Stimulated activated CD8-positive, alpha-beta memory T cell treated with anti-CD3 and anti-CD28 coated beads, Interleukin-12 subunit alpha, Interleukin-12 subunit beta, amount 100 ng/mL, for 24 hours (primary cell): ENCODE data around the gene BCKDK.

Source experiments
- DNase-seq: peaks from one replicate; pipeline ENCODE4 v3.0.0-alpha.2; 2020; ENCODE audit errors: extremely low read depth

BCKDK gene

GRCh38 chr16:31080035-31080629 is 28.1 kb upstream of the BCKDK start:
- no peak for DNase-seq

DNA sequence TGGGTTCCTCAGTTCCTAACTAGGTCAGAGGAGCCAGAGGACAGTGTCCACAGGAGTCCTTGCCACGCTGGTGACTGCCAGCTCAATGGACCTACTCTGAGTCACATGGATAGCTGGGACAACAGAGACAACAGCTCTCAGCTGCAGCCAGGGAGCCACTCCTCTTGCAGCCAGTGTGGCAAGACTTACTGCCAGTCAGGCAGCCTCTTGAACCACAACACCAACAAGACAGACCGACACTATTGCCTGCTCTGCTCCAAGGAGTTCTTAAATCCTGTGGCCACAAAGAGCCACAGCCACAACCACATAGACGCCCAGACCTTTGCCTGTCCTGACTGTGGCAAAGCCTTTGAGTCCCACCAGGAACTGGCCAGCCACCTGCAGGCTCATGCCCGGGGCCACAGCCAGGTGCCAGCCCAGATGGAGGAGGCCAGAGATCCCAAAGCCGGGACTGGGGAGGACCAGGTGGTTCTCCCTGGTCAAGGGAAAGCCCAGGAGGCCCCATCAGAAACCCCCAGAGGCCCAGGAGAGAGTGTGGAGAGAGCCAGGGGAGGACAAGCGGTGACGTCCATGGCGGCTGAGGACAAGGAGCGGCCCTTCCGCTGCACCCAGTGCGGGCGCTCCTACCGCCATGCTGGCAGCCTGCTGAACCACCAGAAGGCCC is 27.3 kb upstream of the BCKDK start:
- DNase-seq, result no peak

DNA sequence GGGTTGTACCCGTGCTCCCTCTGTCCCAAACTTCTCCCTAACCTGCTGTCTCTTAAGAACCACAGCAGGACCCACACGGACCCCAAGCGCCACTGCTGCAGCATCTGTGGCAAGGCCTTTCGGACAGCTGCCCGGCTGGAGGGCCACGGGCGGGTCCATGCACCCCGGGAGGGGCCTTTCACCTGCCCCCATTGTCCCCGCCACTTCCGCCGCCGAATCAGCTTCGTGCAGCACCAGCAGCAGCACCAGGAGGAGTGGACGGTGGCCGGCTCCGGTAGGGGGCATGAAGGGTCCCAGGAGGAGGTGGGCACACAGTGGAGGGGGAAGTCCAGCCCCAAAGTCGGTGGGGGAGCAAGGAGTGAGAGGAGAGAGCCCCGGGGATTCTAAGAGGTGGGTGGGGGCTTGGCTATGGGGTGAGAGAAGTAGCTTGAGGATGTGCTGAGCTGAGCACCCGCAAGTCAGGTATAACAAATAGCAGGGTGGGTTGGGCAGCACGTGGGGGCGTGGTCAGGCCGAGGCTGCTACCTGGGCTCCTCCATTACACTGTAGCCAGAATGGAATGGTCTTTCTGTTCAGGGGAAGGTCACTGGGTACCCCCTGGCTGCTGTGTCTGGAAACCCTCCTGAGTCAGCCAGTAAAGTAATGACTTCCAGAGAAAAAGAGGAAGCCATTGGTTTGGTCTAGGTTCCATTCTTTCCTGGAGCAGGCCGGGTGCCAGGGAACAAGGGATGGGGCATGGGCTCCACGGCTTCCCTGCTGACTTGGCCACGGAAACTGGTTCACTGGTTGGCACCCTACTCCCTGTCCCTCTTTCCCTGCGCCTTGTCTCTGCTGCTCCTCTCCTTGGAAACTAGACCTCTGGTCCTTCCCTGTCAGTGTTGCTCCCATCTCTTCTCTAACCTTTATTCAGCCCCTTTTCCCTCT is 26.5 kb upstream of the BCKDK start:
- no peak for DNase-seq

- no peak for DNase-seq
Measured at GRCh38 chr16:31082368-31083045, 25.7 kb upstream of the BCKDK start.

DNA sequence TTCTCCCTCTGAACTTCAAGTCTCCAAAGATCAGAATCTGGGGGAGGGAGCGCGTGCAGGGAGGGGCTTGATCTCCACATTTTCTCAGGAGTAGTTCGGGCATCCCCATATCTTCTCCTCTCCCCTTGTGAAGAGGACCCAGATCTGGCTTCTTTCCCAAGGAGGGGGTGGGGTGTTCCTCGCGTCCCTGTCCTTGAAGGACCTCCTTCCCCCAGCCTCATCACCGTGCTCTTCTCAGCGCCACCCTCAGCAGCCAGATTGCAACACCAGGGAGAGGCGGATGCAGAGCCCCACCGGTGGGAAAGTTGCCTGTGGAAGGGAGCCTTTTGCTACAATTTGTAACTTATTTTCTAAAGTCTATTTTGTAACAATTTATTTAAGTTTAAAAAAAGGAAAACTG is 25.1 kb upstream of the BCKDK start:
- DNase-seq, result no peak

DNA sequence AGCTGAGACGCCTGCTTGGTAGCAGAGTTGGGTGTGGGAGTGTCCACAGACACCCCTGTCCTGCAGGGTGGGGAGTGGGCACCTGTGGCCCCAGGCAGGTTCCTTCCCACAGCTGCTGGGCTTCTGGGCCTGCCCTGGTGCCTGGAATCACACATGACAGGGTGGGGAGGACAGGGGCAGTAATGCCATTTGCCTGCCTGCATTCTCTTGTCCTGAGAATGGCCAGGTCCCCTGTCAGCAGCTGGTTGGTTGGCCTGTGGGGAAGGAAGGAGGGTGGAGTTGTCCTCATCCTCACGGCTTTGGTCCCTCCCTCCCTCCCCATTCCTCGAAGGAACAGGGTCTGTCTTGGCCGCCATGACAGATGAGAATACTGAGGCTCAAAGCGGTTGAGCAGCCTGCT is 24.6 kb upstream of the BCKDK start:
- DNase-seq, result no peak

GRCh38 chr16:31083981-31084380 is 24.2 kb upstream of the BCKDK start:
- DNase-seq, result no peak

- DNase-seq, result no peak
Measured at GRCh38 chr16:31084584-31085302, 23.4 kb upstream of the BCKDK start.

GRCh38 chr16:31085411-31085810 is 22.8 kb upstream of the BCKDK start:
- DNase-seq, result no peak

- DNase-seq, result no peak
Measured at GRCh38 chr16:31085873-31086628, 22.1 kb upstream of the BCKDK start.

DNA sequence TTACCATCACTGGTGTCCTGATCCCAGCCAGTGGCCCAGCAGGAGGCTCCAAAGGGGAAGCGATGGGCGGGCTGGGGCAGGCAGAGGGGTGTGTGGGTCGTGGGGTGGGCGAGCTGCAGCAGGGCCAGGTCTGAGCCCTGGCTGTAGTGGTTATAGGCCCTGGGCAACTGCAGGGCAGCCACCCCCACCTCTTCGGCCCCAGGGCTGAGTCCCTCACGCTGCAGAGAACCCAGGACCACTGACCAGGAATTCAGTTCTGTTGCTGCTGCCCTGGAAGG is 21.6 kb upstream of the BCKDK start:
- DNase-seq, result no peak

GRCh38 chr16:31087481-31087880 is 20.7 kb upstream of the BCKDK start:
- no peak for DNase-seq

- DNase-seq, result no peak
Measured at GRCh38 chr16:31087971-31088370, 20.2 kb upstream of the BCKDK start.

- no peak for DNase-seq
Measured at GRCh38 chr16:31088459-31089183, 19.6 kb upstream of the BCKDK start, which contains the start of gene PRSS53. TSS of gene PRSS53 (minus strand) at chr16:31088943. CDS start at chr16:31088809, 134 bp downstream.

DNA sequence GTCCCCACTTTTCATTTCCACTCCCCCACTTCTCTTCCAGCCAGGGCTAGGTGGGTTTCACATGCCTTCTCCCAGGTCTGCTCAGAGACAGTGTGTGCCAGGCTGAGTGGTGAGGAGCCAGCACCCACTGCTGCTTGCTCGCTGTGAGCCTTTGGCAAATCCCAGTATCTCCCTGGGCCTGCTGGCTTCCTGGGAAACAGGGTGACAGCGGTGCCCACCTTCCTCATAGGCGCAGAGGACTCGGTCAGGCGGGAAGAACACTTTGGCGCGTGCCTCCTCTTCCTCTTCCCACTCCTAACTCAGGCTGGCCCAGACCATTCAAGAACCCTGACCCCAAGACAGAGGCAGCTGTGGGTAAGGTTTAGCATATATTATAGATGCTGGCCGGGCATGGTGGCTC is 19.0 kb upstream of the BCKDK start:
- no peak for DNase-seq

DNA sequence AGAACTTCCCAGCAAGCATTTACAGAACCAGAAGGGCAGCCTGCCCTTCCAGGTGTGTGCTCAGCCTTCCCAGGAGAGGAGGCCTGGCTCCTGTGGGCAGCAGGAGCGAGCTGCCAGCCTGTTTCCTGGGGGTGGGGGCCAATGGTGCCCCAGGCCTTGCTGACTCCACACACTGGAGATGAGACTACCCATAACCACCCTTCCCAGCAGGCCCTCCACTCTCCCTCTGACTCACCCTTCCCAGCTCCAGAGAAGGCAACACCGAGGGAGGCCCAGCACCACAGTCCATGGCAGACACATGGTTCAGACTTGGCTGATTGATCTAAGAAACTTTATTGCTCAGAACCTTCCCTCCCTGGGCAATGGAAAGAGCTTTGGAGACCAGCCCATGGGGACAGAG is 17.6 kb upstream of the BCKDK start:
- no peak for DNase-seq

- DNase-seq, result no peak
Measured at GRCh38 chr16:31092330-31092729, 15.9 kb upstream of the BCKDK start.

DNA sequence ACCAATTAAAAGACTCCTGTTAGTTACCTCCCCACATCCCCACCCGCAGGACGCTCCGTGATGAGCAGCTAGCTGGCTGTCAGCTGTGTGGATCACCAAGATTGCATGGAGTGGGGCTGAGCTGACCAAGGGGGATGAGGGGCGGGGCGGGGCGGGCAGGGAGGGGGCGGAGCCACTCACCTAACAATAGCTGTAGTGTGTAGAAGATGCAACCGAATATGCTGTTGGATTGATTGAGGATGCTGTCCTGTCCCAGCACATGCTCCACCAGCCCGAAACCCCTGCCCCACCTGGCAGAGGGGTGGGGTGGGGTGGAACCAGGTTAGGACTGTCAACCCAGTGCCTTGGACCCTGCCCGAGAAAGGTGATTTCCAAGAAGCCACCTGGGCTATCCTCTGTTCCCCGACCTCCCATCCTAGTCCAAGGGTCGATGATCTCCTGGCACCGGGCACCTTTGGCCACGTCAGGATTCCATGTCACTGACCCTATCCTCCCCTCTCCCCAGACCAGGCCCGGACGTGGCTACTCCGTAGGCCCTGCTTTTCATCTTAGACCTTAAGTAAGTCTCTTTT is 15.0 kb upstream of the BCKDK start:
- no peak for DNase-seq

DNA sequence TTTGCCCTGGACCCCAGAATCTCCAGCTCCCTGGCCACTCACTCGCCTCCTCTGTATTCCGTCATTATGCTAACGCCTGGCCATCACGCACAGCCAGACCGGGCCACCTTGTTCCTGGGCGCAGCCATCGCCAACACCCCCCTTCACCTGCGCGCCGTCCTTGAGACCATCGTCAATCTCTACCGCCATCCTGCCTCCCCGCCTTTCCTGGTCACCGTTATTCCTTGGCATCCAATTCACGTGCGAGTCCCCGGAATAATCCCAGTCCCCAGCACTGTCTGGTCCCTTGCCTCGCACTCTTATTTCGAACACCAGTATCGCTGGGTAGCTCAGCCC is 14.1 kb upstream of the BCKDK start:
- no peak for DNase-seq
